Choroid plexus epithelial cell (primary cell): ENCODE data around the gene ZNF579.

Experiments
- DNase-seq: peaks from one replicate; pipeline ENCODE4 v3.0.0-alpha.2; 2010; ENCODE audit warnings: low read depth
- H3K4me3 ChIP-seq: 2 replicates; pipeline ENCODE4 v1.5.1; 2011; ENCODE audit warnings: low read depth, mild to moderate bottlenecking, control low read depth, low read length, moderate library complexity
- CTCF ChIP-seq: conservative IDR thresholded peaks from 2 replicates; pipeline ENCODE4 v1.5.1; 2011; ENCODE audit warnings: low read depth, mild to moderate bottlenecking, control low read depth, inconsistent platforms, low read length, moderate library complexity

Gene ZNF579

GRCh38 chr19:55552206-55552605, 28.4 kb downstream of the ZNF579 start:
- DNase-seq, result peak; percentile 6
- H3K4me3 ChIP-seq, result no peak overlapping the region
- TF ChIP-seq CTCF, result no peak

DNA sequence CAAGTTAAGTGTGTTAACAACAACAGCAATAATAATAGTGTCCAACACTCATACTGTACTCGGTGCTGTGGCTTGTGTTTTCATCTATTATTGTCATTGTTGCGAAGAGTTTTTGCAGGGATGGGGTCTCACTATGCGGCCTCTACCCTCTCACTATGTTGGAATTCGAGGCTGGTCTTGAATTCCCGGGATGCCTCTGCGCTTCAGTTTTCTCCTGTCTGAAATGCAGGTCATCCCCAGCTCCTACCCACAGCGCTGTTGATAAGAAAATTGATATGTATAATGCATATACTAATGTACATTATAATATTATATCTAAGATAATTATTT, 30.4 kb downstream of the ZNF579 start:
- no peak overlapping the region for H3K4me3 ChIP-seq
- DNase-seq, result peak; percentile 42
- TF ChIP-seq CTCF, result no peak

GRCh38 chr19:55549500-55550320, 30.9 kb downstream of the ZNF579 start:
- TF ChIP-seq CTCF, result peak; percentile 14
- H3K4me3 ChIP-seq, result peak overlapping the region; percentile 35
- peak; percentile 91 for DNase-seq

DNA sequence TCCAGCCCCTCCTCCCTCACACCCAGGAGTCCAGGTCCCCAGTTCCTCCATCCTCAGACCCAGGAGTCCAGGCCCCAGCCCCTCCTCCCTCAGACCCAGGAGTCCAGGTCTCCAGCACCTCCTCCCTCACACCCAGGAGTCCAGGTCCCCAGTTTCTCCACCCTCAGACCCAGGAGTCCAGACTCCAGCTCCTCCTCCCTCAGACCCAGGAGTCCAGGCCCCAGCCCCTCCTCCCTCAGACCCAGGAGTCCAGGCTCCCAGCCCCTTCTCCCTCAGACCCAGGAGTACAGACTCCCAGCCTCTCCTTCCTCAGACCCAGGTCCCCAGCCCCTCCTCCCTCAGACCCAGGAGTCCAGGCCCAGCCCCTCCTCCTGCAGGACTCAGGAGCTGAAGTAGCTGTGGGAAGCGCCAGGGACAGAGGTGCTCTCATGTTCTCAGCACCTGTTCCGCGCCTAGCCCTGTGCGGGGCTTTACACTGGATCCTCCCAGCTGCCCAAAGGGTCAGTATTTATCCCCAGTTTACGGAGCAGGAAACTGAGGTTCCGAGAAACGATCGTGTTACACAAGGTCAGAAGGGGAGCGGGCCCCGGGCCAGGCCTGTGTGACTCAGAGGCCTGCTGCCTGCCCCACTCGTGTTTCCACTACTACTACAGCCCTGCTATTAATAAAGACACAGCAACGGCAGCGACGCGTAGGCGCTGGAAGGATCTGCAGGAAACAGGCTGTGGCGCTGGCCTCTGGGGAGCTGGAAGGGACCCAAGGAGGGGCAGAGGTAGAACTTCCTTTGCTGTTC, 33.6 kb downstream of the ZNF579 start:
- DNase-seq, result peak; percentile 87
- TF ChIP-seq CTCF, result no peak
- H3K4me3 ChIP-seq, result no peak overlapping the region

DNA sequence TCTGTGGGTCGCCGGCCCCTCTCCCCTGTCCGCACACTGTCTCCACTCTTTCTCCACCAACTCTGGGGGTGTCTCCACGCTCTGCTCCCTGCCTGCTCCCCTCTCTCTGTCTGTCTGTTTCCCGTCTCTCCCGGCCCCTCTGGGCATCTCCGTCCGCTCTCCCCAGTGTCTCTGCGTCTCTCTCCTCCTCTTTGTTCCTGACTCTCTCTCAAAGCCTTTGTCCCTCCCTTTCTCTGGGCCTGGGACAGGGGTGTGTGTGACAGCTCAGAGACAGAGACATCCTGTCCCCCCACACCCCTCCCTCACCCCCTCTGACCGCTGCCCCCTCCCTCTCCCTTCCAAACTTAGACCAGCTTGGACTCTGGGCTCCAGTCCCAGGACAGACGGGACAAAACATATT, 34.6 kb downstream of the ZNF579 start:
- no peak for TF ChIP-seq CTCF
- H3K4me3 ChIP-seq, result no peak overlapping the region
- no peak for DNase-seq

DNA sequence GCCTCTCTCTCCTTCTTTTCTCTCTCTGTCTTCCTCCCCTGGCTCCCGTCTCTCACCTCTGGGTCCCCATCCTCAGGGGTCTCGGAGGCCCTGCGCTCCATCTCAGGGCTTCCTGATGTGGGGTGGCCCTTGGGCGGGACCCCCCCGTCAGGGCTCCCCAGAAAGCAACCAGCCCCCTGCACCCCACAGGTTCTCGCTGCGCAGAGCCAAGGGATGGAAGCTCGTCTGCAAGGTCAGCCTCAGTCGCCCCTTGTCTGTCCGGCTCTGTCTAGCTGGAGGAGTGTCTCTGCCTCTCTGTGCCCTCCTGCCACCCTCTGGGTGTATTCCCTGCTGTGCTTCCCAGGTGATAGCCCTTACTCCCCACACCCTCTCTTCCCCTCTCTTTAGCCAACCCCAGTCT, 35.2 kb downstream of the ZNF579 start, which contains the start of gene SBK3:
Gene SBK3 (minus strand): TSS at position 101 of the 400 bp plus-strand sequence. CDS start 0 bp downstream, at position 101.
- DNase-seq, result no peak
- no peak within 1 kb of the TSS for H3K4me3 ChIP-seq
- no peak for TF ChIP-seq CTCF
